HEK293T (cell line): Measurements from ENCODE around the gene PDZD2.

Source experiments
- CTCF ChIA-PET: fragments of 350-600 bp; formaldehyde crosslinking; extraction: SDS; loops from one replicate; lab custom pipeline; 2021; ENCODE audit warnings: antibody characterized with exemption, inconsistent platforms; lab: Yijun Ruan, JAX
- POLR2A ChIA-PET: fragments of 350-600 bp; formaldehyde crosslinking; extraction: SDS; loops from one replicate; lab custom pipeline; 2020; ENCODE audit warnings: antibody characterized with exemption, inconsistent platforms; lab: Yijun Ruan, JAX
- DNase-seq: peaks from one replicate; pipeline ENCODE4 v3.0.0; 2012; ENCODE audit warnings: mixed read lengths; ENCODE audit errors: extremely low spot score
- ARNT ChIP-seq: fragments of 450-650 bp; IDR thresholded peaks from 2 replicates; pipeline ENCODE4 v1.6.1; 2017; ENCODE audit warnings: mild to moderate bottlenecking
- BHLHE40 ChIP-seq: fragments of 450-650 bp; IDR thresholded peaks from 2 replicates; pipeline ENCODE4 v1.6.1; 2016; ENCODE audit warnings: mild to moderate bottlenecking, moderate library complexity, borderline replicate concordance
- CTBP1 ChIP-seq: fragments of 450-650 bp; IDR thresholded peaks from 2 replicates; pipeline ENCODE4 v1.6.1; 2016; ENCODE audit warnings: borderline replicate concordance
- ELF4 ChIP-seq: fragments of 450-650 bp; IDR thresholded peaks from 2 replicates; pipeline ENCODE4 v1.6.1; 2017; ENCODE audit warnings: antibody characterized with exemption
- FOXA1 ChIP-seq: fragments of 450-650 bp; IDR thresholded peaks from 2 replicates; pipeline ENCODE4 v1.6.1; 2016; ENCODE audit warnings: mild to moderate bottlenecking
- FOXK2 ChIP-seq: fragments of 450-650 bp; IDR thresholded peaks from 2 replicates; pipeline ENCODE4 v1.6.1; 2016; ENCODE audit warnings: mild to moderate bottlenecking
- FOXM1 ChIP-seq: fragments of 450-650 bp; IDR thresholded peaks from 2 replicates; pipeline ENCODE4 v1.6.1; 2017; ENCODE audit warnings: mild to moderate bottlenecking, borderline replicate concordance
- HDGF ChIP-seq: fragments of 450-650 bp; IDR thresholded peaks from 2 replicates; pipeline ENCODE4 v1.6.1; 2017; ENCODE audit warnings: antibody characterized with exemption, borderline replicate concordance
- L3MBTL2 ChIP-seq: fragments of 450-650 bp; conservative IDR thresholded peaks from 2 replicates; pipeline ENCODE4 v1.6.1; 2016; ENCODE audit warnings: mild to moderate bottlenecking
- LEF1 ChIP-seq: fragments of 450-650 bp; IDR thresholded peaks from 2 replicates; pipeline ENCODE4 v1.6.1; 2017; ENCODE audit warnings: mild to moderate bottlenecking, borderline replicate concordance
- NFRKB ChIP-seq: fragments of 450-650 bp; IDR thresholded peaks from 2 replicates; pipeline ENCODE4 v1.6.1; 2016; ENCODE audit warnings: mild to moderate bottlenecking, moderate library complexity
- PKNOX1 ChIP-seq: fragments of 450-650 bp; IDR thresholded peaks from 2 replicates; pipeline ENCODE4 v1.6.1; 2016
- SP1 ChIP-seq: fragments of 450-650 bp; IDR thresholded peaks from 2 replicates; pipeline ENCODE4 v1.6.1; 2017
- SUZ12 ChIP-seq: fragments of 450-650 bp; IDR thresholded peaks from 2 replicates; pipeline ENCODE4 v1.6.1; 2016; ENCODE audit warnings: mild to moderate bottlenecking
- TARDBP ChIP-seq: fragments of 450-650 bp; IDR thresholded peaks from 2 replicates; pipeline ENCODE4 v1.6.1; 2016
- ZNF384 ChIP-seq: fragments of 450-650 bp; IDR thresholded peaks from 2 replicates; pipeline ENCODE4 v1.6.1; 2016

The PDZD2 gene

DNA sequence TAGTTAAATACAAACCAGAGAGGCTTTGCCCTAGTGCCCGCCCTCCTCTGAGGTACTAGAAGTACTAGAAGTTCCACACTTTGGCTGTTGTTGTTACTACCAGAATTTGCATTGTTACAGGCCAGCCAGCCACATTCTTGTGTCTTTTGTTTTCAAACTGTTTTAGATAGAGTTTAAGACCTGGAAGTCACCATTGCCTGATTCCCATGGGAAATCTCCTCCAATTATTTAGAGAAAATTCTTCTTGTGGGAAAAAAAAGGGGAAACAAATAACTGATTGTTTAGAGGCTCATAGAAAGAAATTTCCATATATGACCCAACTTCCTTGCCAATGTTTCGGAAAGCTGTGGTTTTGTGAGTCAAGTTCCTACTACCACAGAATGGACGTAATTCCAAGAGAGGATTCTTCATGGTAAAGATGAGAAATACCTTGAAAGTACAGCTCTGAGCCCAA is 282.9 kb downstream of the PDZD2 start:
- DNase-seq: no peak

GRCh38 chr5:31924005-31924404 is 285.1 kb downstream of the PDZD2 start:
- DNase-seq: no peak
- TF ChIP-seq L3MBTL2: no peak
- TF ChIP-seq ARNT: no peak
- TF ChIP-seq CTBP1: no peak
- no peak for TF ChIP-seq ELF4
- no peak for TF ChIP-seq FOXM1
- TF ChIP-seq BHLHE40: no peak
- TF ChIP-seq PKNOX1: no peak
- TF ChIP-seq TARDBP: no peak
- TF ChIP-seq NFRKB: no peak
- no peak for TF ChIP-seq SUZ12
- TF ChIP-seq LEF1: no peak
- no peak for TF ChIP-seq ZNF384
- no peak for TF ChIP-seq FOXA1
- CTCF ChIA-PET: no interaction called here
- POLR2A ChIA-PET: no interaction called here

More for the DNA sequence above, 282.9 kb downstream of the PDZD2 start:
- CTCF ChIA-PET: no interaction called here
- TF ChIP-seq FOXM1 (no peak), SUZ12 (no peak), FOXK2 (no peak), NFRKB (no peak), FOXA1 (no peak), SP1 (no peak), HDGF (no peak), ELF4 (no peak), CTBP1 (no peak), ZNF384 (no peak), TARDBP (no peak), LEF1 (no peak), ARNT (no peak), BHLHE40 (no peak), L3MBTL2 (no peak), PKNOX1 (no peak)
- POLR2A ChIA-PET: no interaction called here

DNA sequence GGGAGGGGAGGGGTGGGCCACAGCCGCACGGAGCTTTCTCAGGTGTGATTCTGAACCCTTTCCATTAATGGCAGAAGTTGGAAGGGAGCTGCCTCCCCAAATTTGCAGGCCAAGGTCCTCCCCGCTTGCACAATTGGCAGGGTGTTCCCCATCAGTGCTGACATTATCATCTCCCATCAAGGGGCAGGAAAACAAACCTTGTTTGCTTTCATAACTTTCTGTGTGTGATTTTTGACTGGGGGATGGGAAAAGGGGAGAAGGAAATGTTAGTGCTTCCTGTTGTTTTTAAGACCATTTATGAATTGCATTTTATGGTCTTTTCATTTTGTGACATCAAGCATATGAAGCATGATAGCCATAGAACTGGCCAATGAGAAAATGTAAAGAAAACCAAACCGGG is 292.9 kb downstream of the PDZD2 start:
- TF ChIP-seq ZNF384: no peak
- TF ChIP-seq ARNT: no peak
- no peak for TF ChIP-seq FOXM1
- TF ChIP-seq FOXK2: no peak
- TF ChIP-seq ELF4: no peak
- no peak for TF ChIP-seq SUZ12
- TF ChIP-seq BHLHE40: no peak
- no peak for TF ChIP-seq SP1
- TF ChIP-seq FOXA1: no peak
- ChIA-PET POLR2A (no interaction called here), CTCF (interaction anchor here (0.6 kb wide), 1 partner anchor 1647 kb away, joined by 3 read pairs; no protein-coding TSS in a partner anchor)
- DNase-seq: no peak

DNA sequence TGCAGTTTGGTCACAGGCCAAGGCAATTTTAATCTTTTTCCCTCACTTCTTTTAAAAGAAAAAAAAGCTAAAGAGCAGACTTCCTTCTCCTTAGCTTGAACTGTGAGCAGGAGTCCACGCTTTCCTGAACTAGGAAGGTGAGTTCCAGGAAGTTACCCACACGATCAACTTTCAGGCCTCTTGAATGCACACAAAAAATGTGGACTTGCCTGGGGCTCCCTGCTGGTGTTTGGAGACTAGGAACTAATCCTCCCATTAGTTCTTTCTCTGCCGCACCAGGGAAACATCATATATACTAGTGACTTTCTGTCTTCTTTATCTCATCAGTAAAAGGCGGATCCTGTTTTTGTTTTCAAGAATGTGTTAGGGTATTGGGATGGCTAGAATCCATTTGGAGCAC is 295.2 kb downstream of the PDZD2 start:
- TF ChIP-seq L3MBTL2: no peak
- no peak for TF ChIP-seq TARDBP
- TF ChIP-seq BHLHE40: no peak
- ChIA-PET POLR2A (no interaction called here), CTCF (no interaction called here)
- no peak for DNase-seq

- ChIA-PET POLR2A (no interaction called here), CTCF (no interaction called here)
- TF ChIP-seq ELF4: no peak
- no peak for TF ChIP-seq PKNOX1
- no peak for TF ChIP-seq NFRKB
- no peak for TF ChIP-seq FOXA1
- TF ChIP-seq L3MBTL2: no peak
- TF ChIP-seq ARNT: no peak
- no peak for TF ChIP-seq ZNF384
- TF ChIP-seq BHLHE40: no peak
- TF ChIP-seq FOXM1: no peak
- no peak for TF ChIP-seq FOXK2
- no peak for TF ChIP-seq LEF1
- TF ChIP-seq TARDBP: no peak
- TF ChIP-seq SUZ12: no peak
- no peak for TF ChIP-seq HDGF
- no peak for TF ChIP-seq CTBP1
- no peak for TF ChIP-seq SP1
- DNase-seq: peak; percentile 21
These were observed 296.8 kb downstream of the PDZD2 start for GRCh38 chr5:31935496-31936369.

DNA sequence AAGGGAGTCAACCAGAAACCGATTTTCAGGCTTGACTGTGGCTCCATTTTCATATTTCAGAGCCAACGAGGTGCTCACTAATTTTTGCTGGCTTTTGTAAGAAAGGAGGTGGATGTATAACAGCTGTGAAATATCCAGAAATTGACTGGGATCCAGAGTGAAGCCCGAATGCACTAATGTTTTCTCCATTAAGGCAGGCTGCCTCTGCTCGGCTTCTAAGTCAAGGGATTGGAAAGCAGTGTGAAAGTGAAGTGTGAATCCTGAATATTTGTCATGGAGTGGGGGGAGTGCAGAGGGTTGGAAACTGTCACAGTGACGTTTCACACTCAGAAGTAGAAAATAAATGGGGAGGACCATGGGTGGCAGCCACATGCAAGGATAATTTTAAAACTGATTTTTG is 297.8 kb downstream of the PDZD2 start:
- POLR2A ChIA-PET: no interaction called here
- CTCF ChIA-PET: interaction anchor here (0.5 kb wide), 1 partner anchor 26 kb away, joined by 3 read pairs; no protein-coding TSS in a partner anchor
- DNase-seq: no peak
- TF ChIP-seq TARDBP: no peak
- TF ChIP-seq ARNT: no peak
- no peak for TF ChIP-seq HDGF
- no peak for TF ChIP-seq NFRKB
- TF ChIP-seq SP1: no peak
- TF ChIP-seq FOXA1: no peak
- TF ChIP-seq BHLHE40: no peak
- TF ChIP-seq FOXK2: no peak
- no peak for TF ChIP-seq CTBP1
- no peak for TF ChIP-seq LEF1
- no peak for TF ChIP-seq ZNF384
- no peak for TF ChIP-seq PKNOX1
- TF ChIP-seq SUZ12: no peak
- TF ChIP-seq L3MBTL2: no peak
